ENCODE data around the gene POP7.

Gene POP7

DNA sequence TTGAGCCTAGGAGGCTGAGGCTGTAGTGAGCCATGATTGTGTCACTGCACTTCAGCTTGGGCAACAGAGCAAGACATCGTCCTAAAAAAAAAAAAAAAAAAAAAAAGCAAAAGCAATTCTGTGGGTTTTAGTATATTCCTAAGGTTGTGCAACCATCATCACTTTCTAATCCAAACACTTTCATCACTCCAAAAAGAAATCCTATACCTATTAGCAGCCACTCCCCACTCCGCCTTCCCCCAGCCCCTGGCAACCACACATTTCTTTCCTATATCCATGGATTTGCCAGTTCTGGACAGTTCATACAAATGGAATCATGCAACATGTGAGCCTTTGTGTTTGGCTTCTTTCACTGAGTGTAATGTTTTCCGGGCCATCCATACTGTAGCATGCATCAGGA is 47.8 kb downstream of the POP7 start:
- DNase-seq (ENCODE audit: extremely low spot score): no peak
- CTCF ChIA-PET: interaction anchor here (0.6 kb wide), 1 partner anchor 25 kb away, joined by 5 read pairs; no protein-coding TSS in a partner anchor
- TF ChIP-seq ZNF384 (IDR thresholded peaks at IDR 0.05) (peak; percentile 27; the same call in 1 of the 2 replicates), SUZ12 (IDR thresholded peaks at IDR 0.05) (no peak)
- POLR2A ChIA-PET: interaction anchor here (0.6 kb wide), 1 partner anchor 13 kb away, joined by 3 read pairs; no protein-coding TSS in a partner anchor
